Limb (tissue), 2 donors: ENCODE measurements around the gene SH3BP5.

Source experiments
- DNase-seq, 2 donors: peaks; one replicate each; pipeline ENCODE4 v3.0.0-alpha.2; 2016; ENCODE audit errors: extremely low spot score in 2 of 2

Gene SH3BP5

GRCh38 chr3:15298504-15298903 is 33.9 kb downstream of the SH3BP5 start:
- no peak for DNase-seq

GRCh38 chr3:15297608-15298350 is 34.6 kb downstream of the SH3BP5 start:
- DNase-seq = no peak

- no peak for DNase-seq
Observed at GRCh38 chr3:15295506-15295905, 36.9 kb downstream of the SH3BP5 start.

- DNase-seq = no peak
Observed at GRCh38 chr3:15294929-15295328, 37.5 kb downstream of the SH3BP5 start.

GRCh38 chr3:15292765-15293522 is 39.4 kb downstream of the SH3BP5 start:
- DNase-seq = peak in 1 of 2 donors; percentile 35

GRCh38 chr3:15291589-15292541 is 40.5 kb downstream of the SH3BP5 start:
- no peak for DNase-seq

- DNase-seq = no peak
Observed at GRCh38 chr3:15290736-15291135, 41.6 kb downstream of the SH3BP5 start.

- DNase-seq = no peak
Observed at GRCh38 chr3:15289661-15290060, 42.7 kb downstream of the SH3BP5 start.

- no peak for DNase-seq
Observed at GRCh38 chr3:15288331-15289035, 43.9 kb downstream of the SH3BP5 start.

- no peak for DNase-seq
Observed at GRCh38 chr3:15287565-15288330, 44.6 kb downstream of the SH3BP5 start.

- DNase-seq = no peak
Observed at GRCh38 chr3:15286022-15286421, 46.4 kb downstream of the SH3BP5 start.

- no peak for DNase-seq
Observed at GRCh38 chr3:15284121-15284889, 48.1 kb downstream of the SH3BP5 start.

- DNase-seq = no peak
Observed at GRCh38 chr3:15283702-15284101, 48.7 kb downstream of the SH3BP5 start.

GRCh38 chr3:15281817-15282216 is 50.6 kb downstream of the SH3BP5 start:
- no peak for DNase-seq

- DNase-seq = no peak
Observed at GRCh38 chr3:15280853-15281532, 51.4 kb downstream of the SH3BP5 start.

GRCh38 chr3:15279671-15280402 is 52.5 kb downstream of the SH3BP5 start:
- DNase-seq = no peak

GRCh38 chr3:15279205-15279604 is 53.2 kb downstream of the SH3BP5 start:
- no peak for DNase-seq

GRCh38 chr3:15277861-15278500 is 54.4 kb downstream of the SH3BP5 start:
- DNase-seq = no peak
